ENCODE results near the gene CFAP52.

DNA sequence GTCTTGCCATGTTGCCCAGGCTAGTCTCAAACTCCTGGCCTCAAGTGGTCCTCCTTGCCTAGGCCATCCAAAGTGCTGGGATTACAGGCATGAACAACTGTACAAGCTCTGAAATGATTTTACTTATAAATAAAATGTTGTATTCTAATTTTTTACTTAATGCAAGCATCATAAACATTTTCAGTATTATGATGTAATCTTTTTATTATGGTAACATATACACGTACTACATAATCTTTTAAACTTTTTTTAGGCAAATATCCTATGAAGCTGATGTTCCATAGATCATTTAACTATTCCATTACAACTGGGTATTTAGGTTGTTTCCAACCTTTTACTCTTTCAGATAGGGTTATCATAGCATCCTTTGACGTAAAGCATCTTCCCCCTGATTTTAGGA, 35.1 kb downstream of the CFAP52 start:
- no peak for TF ChIP-seq POLR2A (IDR thresholded peaks at IDR 0.05)
- TF ChIP-seq, protein P1, sequence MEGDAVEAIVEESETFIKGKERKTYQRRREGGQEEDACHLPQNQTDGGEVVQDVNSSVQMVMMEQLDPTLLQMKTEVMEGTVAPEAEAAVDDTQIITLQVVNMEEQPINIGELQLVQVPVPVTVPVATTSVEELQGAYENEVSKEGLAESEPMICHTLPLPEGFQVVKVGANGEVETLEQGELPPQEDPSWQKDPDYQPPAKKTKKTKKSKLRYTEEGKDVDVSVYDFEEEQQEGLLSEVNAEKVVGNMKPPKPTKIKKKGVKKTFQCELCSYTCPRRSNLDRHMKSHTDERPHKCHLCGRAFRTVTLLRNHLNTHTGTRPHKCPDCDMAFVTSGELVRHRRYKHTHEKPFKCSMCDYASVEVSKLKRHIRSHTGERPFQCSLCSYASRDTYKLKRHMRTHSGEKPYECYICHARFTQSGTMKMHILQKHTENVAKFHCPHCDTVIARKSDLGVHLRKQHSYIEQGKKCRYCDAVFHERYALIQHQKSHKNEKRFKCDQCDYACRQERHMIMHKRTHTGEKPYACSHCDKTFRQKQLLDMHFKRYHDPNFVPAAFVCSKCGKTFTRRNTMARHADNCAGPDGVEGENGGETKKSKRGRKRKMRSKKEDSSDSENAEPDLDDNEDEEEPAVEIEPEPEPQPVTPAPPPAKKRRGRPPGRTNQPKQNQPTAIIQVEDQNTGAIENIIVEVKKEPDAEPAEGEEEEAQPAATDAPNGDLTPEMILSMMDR (IDR thresholded peaks at IDR 0.05), result no peak
- no peak for TF ChIP-seq POLR2AphosphoS5 (IDR thresholded peaks at IDR 0.05)
- no peak for TF ChIP-seq EP300 (IDR thresholded peaks at IDR 0.05)
